ENCODE results near the gene BORCS8. TPM values are rescaled to one million over a fixed set of nuclear protein-coding genes. Genes with fewer than 3 reads are reported as not detected.

BORCS8 gene
- total RNA-seq, 1 donor from 2014 or later: 26.4 TPM

DNA sequence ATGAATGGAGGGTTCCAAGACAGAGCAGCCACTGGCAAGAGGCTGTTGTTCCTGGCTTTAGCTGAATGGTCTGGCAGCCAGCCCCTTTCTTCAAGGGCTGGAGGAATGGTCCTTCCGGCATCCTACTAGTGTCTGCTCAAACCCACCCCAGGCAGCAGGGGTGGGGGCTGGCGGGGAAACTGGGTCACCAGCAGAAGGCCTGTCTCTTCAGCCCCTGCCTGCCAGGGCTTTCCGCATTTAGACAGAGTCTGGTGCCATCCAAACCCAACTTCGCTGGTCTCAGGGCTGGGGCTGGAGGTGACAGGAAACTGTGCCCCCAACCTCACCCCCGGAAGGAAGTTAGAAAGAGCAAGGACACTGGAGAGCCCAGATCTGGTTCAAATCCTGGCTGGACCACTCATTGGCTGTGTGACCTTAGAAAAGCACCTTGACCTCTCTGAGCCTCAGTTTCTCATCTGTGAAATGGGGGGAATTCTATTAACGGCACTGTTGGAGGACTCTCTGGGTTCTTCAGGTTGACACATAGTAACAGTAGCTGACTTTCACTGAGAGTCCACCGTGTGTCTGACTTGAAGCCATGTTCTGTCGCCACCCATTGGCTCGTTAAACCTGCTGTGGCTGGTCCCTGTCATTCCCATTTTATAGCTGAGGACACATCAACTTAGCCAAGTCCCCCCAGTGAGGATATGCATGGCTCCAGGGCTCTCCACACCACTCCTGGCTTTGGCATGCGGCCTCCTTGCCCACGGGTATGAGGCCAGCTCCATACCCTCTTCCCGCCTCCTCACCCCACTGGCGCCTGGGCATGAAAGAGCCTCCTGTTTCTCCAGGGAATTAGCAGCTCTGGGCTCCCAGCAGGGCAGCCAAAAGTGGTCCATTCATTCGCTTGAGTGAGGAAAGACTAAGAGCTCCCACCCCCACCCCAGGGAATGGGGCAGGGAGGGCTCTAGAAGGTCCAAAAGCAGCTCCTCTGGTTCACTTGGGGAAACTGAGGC lies 13.8 kb upstream of the BORCS8 start:
- TF ChIP-seq, protein P1, sequence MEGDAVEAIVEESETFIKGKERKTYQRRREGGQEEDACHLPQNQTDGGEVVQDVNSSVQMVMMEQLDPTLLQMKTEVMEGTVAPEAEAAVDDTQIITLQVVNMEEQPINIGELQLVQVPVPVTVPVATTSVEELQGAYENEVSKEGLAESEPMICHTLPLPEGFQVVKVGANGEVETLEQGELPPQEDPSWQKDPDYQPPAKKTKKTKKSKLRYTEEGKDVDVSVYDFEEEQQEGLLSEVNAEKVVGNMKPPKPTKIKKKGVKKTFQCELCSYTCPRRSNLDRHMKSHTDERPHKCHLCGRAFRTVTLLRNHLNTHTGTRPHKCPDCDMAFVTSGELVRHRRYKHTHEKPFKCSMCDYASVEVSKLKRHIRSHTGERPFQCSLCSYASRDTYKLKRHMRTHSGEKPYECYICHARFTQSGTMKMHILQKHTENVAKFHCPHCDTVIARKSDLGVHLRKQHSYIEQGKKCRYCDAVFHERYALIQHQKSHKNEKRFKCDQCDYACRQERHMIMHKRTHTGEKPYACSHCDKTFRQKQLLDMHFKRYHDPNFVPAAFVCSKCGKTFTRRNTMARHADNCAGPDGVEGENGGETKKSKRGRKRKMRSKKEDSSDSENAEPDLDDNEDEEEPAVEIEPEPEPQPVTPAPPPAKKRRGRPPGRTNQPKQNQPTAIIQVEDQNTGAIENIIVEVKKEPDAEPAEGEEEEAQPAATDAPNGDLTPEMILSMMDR (IDR thresholded peaks at IDR 0.05; ENCODE audit: insufficient read depth, low read length, poor library complexity, severe bottlenecking): no peak
- Histone ChIP-seq H3K27me3 (ENCODE audit: control insufficient read depth, insufficient read depth, low read length) (peaks cover 4% of the 10 kb centered on the region), H3K36me3 (ENCODE audit: control insufficient read depth, insufficient read depth, low read length) (no peaks in the 10 kb centered on the region), H3K4me3 (ENCODE audit: low read depth, low read length) (no peak overlapping the region)
- no peak for DNase-seq (ENCODE audit: low read depth)

DNA sequence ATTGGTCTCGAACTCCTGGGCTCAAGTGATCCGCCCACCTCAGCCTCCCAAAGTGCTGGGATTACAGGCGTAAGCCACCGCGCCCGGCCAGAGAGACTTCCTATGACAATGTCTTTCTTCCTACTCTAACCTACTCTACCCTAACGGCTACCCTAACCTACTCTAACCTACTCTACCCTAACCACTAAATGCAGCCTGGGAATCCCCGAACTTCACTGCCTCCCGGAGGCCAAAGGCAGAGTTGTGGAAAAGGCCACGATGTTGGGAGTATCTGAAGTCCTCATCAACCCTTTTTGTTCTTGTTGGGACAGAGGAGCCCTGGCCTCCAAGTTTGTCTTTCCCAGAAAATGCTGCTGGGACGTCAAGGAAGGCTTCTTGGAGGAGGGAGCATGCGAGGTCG lies 12.2 kb upstream of the BORCS8 start:
- H3K36me3 ChIP-seq (ENCODE audit: control insufficient read depth, insufficient read depth, low read length): no peaks in the 10 kb centered on the region
- H3K4me3 ChIP-seq (ENCODE audit: low read depth, low read length): no peak overlapping the region
- TF ChIP-seq, protein P1 (IDR thresholded peaks at IDR 0.05; ENCODE audit: insufficient read depth, low read length, poor library complexity, severe bottlenecking): no peak
- peaks cover 2% of the 10 kb centered on the region for H3K27me3 ChIP-seq (ENCODE audit: control insufficient read depth, insufficient read depth, low read length)
- DNase-seq (ENCODE audit: low read depth): no peak

DNA sequence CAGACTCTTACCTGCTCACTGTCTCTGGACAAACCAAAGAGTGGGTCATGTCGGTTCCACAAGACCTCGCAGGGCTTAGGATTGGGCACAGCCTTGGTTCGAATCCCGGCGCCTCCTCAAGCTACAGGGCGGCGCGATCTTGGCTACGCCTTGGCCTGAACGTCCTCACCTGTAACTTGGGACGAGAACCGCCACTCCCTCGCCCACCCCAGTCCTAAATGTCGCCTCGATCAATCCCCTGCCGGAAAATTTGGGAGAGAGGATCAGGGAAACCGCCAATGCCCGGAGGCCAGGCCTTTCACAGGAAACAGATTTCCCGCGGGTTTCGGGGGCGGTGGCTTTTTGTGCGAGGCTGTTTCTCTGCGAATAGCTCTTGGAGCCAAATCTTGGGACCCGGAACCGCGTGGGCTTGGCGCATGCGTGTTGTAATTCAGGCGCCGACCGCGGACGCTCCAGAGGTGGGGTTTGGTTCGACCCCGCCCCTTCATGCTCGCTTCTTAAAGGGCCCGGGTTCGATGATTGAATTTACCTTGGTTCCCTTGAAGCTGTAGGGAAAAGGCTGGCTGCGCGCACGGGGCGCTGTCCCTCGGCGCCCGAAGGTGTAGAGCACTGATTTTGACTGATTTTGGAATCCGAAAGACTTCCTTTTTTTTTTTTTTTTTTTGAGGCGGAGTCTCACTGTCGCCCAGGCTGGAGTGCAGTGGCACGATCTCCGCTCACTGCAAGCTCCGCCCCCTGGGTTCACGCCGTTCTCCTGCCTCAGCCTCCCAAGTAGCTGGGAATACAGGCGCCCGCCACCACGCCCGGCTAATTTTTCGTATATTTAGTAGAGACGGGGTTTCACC lies 11.3 kb upstream of the BORCS8 start, which contains the start of gene NR2C2AP:
TSS of gene NR2C2AP (minus strand) at position 403 of the 845 bp plus-strand sequence. CDS start at position 49, 354 bp downstream.
- DNase-seq (ENCODE audit: low read depth): peak; percentile 61
- TF ChIP-seq, protein P1 (IDR thresholded peaks at IDR 0.05; ENCODE audit: insufficient read depth, low read length, poor library complexity, severe bottlenecking): no peak
- Histone ChIP-seq H3K27me3 (ENCODE audit: control insufficient read depth, insufficient read depth, low read length) (peaks cover 2% of the 10 kb centered on the region), H3K4me3 (ENCODE audit: low read depth, low read length) (peak within 1 kb of the TSS; percentile 56), H3K36me3 (ENCODE audit: control insufficient read depth, insufficient read depth, low read length) (no peaks in the 10 kb centered on the region)

DNA sequence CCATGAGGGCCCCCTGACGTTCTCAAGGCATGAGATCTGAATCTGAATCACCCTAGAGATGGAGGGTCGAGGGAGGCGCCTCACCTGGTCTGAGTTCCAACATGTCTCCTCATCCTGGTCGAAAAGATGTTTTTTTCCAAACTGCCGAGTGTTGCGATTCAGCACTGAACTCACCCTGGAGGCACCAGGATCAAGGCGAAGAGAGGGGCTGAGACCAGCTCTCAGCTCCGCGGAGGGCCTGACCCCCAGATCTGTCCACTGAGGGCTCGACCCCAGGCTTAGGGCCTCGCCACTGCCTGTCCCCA lies 10.7 kb upstream of the BORCS8 start:
- Histone ChIP-seq H3K36me3 (ENCODE audit: control insufficient read depth, insufficient read depth, low read length) (no peaks in the 10 kb centered on the region), H3K27me3 (ENCODE audit: control insufficient read depth, insufficient read depth, low read length) (peaks cover 2% of the 10 kb centered on the region)

DNA sequence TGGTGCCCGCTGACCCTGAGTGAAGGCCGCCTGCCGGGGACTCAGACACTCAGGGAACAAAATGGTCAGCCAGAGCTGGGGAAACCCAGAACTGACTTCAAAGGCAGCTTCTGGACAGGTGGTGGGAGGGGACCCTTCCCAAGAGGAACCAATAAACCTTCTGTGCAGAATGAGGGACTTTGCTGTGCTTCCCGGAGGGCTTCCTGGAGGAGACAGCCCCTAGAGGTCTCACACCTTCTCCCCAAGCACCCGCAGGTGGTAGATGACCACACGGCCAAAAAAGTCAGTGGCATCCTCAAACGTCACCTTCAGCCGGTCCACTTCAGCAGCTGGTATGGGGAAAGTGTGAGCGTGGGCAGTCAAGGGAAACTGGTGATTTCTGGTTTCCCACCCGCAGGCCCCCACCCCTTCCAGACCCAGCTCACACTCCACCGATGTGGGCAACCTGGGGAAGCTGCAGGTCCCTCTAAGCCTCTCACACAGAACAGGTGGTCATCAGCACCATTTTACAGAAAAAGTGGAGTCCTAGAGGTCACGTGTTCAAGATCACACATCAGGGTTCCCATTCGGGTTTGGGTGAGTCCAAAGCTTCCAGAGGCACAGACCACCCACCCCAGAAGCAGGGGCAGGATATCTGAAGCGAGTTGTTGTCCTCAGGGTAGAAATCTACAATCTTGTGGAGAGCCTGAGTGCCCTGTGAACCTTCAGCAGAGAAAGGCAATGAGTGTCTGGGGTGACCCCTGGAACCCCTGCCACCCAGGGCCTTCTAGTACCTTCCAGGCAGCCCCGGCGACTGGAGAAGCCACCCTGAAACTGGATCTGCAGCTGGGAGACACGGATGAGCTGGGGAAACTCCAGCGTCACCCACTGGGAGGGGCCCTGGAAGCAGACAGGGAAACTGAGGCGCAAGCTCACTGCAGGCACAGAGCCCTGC lies 10.0 kb upstream of the BORCS8 start:
- peak overlapping the region; percentile 56 for H3K4me3 ChIP-seq (ENCODE audit: low read depth, low read length)
- peaks cover 1% of the 10 kb centered on the region for H3K36me3 ChIP-seq (ENCODE audit: control insufficient read depth, insufficient read depth, low read length)
- no peak for DNase-seq (ENCODE audit: low read depth)
- TF ChIP-seq, protein P1 (IDR thresholded peaks at IDR 0.05; ENCODE audit: insufficient read depth, low read length, poor library complexity, severe bottlenecking): no peak
- H3K27me3 ChIP-seq (ENCODE audit: control insufficient read depth, insufficient read depth, low read length): peaks cover 2% of the 10 kb centered on the region

More for the DNA sequence above, 10.7 kb upstream of the BORCS8 start:
- TF ChIP-seq, protein P1 (IDR thresholded peaks at IDR 0.05; ENCODE audit: insufficient read depth, low read length, poor library complexity, severe bottlenecking): no peak
- DNase-seq (ENCODE audit: low read depth): no peak
- peak overlapping the region; percentile 56 for H3K4me3 ChIP-seq (ENCODE audit: low read depth, low read length)
